ENCODE results near the gene ATF6.

Gene ATF6

GRCh38 chr1:161868832-161869231 is 102.7 kb downstream of the ATF6 start:
- Histone ChIP-seq H3K9ac (ENCODE audit: low read length) (no peak overlapping the region), H3K4me1 (ENCODE audit: control insufficient read depth, insufficient read depth, low read length) (no peaks in the 10 kb centered on the region), H3K27me3 (ENCODE audit: control insufficient read depth, insufficient read depth, low read length) (no peaks in the 10 kb centered on the region)

DNA sequence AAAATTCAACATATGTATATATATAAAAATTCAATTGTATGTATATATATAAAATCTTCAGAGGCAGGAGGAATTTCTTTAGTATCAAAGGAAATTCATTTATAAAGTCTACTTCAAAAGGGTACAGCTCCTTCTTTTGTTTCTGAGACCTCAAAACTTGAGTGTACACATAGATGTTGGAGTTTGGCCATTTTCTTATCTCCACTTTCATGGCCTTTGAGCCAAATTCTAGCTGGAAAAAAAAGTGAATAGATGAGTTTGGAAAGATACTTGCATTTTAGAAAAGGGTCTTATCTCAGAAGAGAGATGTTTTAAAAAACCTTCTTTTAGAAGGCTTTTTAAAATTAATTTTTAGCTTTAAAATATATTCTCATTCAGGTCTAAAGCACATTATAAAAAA is 103.2 kb downstream of the ATF6 start:
- no peaks in the 10 kb centered on the region for H3K36me3 ChIP-seq (ENCODE audit: control insufficient read depth, insufficient read depth, low read length)
- H3K27ac ChIP-seq (ENCODE audit: low read depth, low read length), result no peak overlapping the region
- no peaks in the 10 kb centered on the region for H3K4me1 ChIP-seq (ENCODE audit: control insufficient read depth, insufficient read depth, low read length)
- H3K27me3 ChIP-seq (ENCODE audit: control insufficient read depth, insufficient read depth, low read length), result no peaks in the 10 kb centered on the region
- H3K4me3 ChIP-seq (ENCODE audit: low read depth, low read length), result no peak overlapping the region
- H3K9me3 ChIP-seq (ENCODE audit: control insufficient read depth, insufficient read depth, low read depth, low read length), result no peaks in the 10 kb centered on the region
- H3K9ac ChIP-seq (ENCODE audit: low read length), result no peak overlapping the region

More at GRCh38 chr1:161868832-161869231, 102.7 kb downstream of the ATF6 start:
- Histone ChIP-seq H3K36me3 (ENCODE audit: control insufficient read depth, insufficient read depth, low read length) (no peaks in the 10 kb centered on the region), H3K9me3 (ENCODE audit: control insufficient read depth, insufficient read depth, low read depth, low read length) (no peaks in the 10 kb centered on the region), H3K27ac (ENCODE audit: low read depth, low read length) (no peak overlapping the region), H3K4me3 (ENCODE audit: low read depth, low read length) (no peak overlapping the region)

DNA sequence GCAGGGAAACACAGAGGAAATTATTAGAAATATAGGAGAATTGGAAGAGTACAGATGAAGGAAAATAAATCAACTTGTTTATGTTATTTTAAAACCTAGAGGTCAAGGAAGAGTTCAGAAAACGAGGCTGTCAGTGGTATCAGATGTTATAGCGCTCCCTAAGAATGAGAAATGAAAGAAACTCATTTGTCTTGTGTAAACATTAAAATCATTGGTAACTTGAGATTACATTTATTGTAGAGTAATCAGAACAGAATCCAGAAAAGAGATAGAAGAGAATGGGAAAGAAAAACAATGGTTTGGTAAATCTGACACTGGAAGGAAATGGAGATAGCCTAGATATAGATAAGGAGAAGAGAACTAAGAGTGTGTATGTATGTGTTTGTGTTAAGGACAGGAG is 106.4 kb downstream of the ATF6 start:
- H3K4me3 ChIP-seq (ENCODE audit: low read depth, low read length), result no peak overlapping the region
- H3K4me1 ChIP-seq (ENCODE audit: control insufficient read depth, insufficient read depth, low read length), result no peaks in the 10 kb centered on the region
- no peaks in the 10 kb centered on the region for H3K27me3 ChIP-seq (ENCODE audit: control insufficient read depth, insufficient read depth, low read length)
- no peaks in the 10 kb centered on the region for H3K36me3 ChIP-seq (ENCODE audit: control insufficient read depth, insufficient read depth, low read length)
- H3K9ac ChIP-seq (ENCODE audit: low read length), result no peak overlapping the region
- no peak overlapping the region for H3K27ac ChIP-seq (ENCODE audit: low read depth, low read length)
- H3K9me3 ChIP-seq (ENCODE audit: control insufficient read depth, insufficient read depth, low read depth, low read length), result no peaks in the 10 kb centered on the region

- no peaks in the 10 kb centered on the region for H3K4me1 ChIP-seq (ENCODE audit: control insufficient read depth, insufficient read depth, low read length)
- H3K9ac ChIP-seq (ENCODE audit: low read length), result no peak overlapping the region
- H3K27me3 ChIP-seq (ENCODE audit: control insufficient read depth, insufficient read depth, low read length), result no peaks in the 10 kb centered on the region
- no peak overlapping the region for H3K27ac ChIP-seq (ENCODE audit: low read depth, low read length)
- H3K36me3 ChIP-seq (ENCODE audit: control insufficient read depth, insufficient read depth, low read length), result no peaks in the 10 kb centered on the region
- no peak overlapping the region for H3K4me3 ChIP-seq (ENCODE audit: low read depth, low read length)
- H3K9me3 ChIP-seq (ENCODE audit: control insufficient read depth, insufficient read depth, low read depth, low read length), result no peaks in the 10 kb centered on the region
These were observed 113.1 kb downstream of the ATF6 start for GRCh38 chr1:161879261-161879660.

GRCh38 chr1:161884475-161884874 is 118.4 kb downstream of the ATF6 start:
- no peaks in the 10 kb centered on the region for H3K36me3 ChIP-seq (ENCODE audit: control insufficient read depth, insufficient read depth, low read length)
- H3K27me3 ChIP-seq (ENCODE audit: control insufficient read depth, insufficient read depth, low read length), result no peaks in the 10 kb centered on the region
- no peak overlapping the region for H3K9ac ChIP-seq (ENCODE audit: low read length)
- no peak overlapping the region for H3K4me3 ChIP-seq (ENCODE audit: low read depth, low read length)
- H3K27ac ChIP-seq (ENCODE audit: low read depth, low read length), result no peak overlapping the region
- no peaks in the 10 kb centered on the region for H3K4me1 ChIP-seq (ENCODE audit: control insufficient read depth, insufficient read depth, low read length)
- H3K9me3 ChIP-seq (ENCODE audit: control insufficient read depth, insufficient read depth, low read depth, low read length), result no peaks in the 10 kb centered on the region

DNA sequence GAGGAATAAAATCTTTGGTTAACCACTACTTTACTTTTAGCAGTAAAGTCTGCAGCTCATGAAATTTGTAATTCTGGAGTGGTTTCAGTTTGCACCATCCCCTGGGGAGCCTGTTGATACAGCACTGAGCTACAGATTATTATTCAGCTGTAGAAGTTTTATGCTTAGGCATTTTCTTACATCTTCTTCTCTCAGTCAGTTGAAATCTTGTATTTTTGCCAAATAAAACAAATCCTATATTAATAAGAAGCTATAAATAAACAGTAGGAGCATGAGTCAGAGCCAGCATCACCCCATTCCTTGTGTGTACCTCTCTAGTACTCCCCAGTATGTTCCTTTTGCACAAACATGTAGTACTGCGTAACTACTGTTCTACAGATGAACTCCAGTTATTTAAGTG is 118.9 kb downstream of the ATF6 start:
- no peak overlapping the region for H3K9ac ChIP-seq (ENCODE audit: low read length)
- H3K27ac ChIP-seq (ENCODE audit: low read depth, low read length), result no peak overlapping the region

DNA sequence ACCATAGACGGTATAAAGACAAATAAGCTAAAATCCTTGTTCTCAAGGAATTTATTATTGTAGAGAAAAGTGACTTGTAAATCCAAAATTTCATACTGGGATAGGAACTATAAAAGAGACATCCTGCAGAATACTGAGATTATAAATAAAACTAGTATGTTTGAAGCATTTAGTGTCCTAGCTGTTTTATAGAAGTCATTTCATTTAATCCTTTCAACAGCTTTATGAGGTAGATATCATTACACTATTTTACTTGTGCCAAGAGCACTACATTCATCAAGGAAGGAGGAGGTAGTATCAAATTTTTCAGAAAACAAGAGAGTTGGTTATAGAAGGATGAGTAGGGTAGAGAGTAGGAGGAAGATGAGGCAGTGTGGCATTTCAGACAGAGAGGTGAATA is 119.6 kb downstream of the ATF6 start:
- Histone ChIP-seq H3K9me3 (ENCODE audit: control insufficient read depth, insufficient read depth, low read depth, low read length) (no peaks in the 10 kb centered on the region), H3K27ac (ENCODE audit: low read depth, low read length) (no peak overlapping the region), H3K27me3 (ENCODE audit: control insufficient read depth, insufficient read depth, low read length) (no peaks in the 10 kb centered on the region), H3K4me1 (ENCODE audit: control insufficient read depth, insufficient read depth, low read length) (no peaks in the 10 kb centered on the region), H3K4me3 (ENCODE audit: low read depth, low read length) (no peak overlapping the region), H3K36me3 (ENCODE audit: control insufficient read depth, insufficient read depth, low read length) (no peaks in the 10 kb centered on the region), H3K9ac (ENCODE audit: low read length) (no peak overlapping the region)

More for the DNA sequence above, 118.9 kb downstream of the ATF6 start:
- H3K9me3 ChIP-seq (ENCODE audit: control insufficient read depth, insufficient read depth, low read depth, low read length), result no peaks in the 10 kb centered on the region
- H3K4me1 ChIP-seq (ENCODE audit: control insufficient read depth, insufficient read depth, low read length), result no peaks in the 10 kb centered on the region
- H3K4me3 ChIP-seq (ENCODE audit: low read depth, low read length), result no peak overlapping the region
- no peaks in the 10 kb centered on the region for H3K36me3 ChIP-seq (ENCODE audit: control insufficient read depth, insufficient read depth, low read length)
- H3K27me3 ChIP-seq (ENCODE audit: control insufficient read depth, insufficient read depth, low read length), result no peaks in the 10 kb centered on the region

GRCh38 chr1:161886589-161886988 is 120.5 kb downstream of the ATF6 start:
- Histone ChIP-seq H3K4me3 (ENCODE audit: low read depth, low read length) (no peak overlapping the region), H3K27ac (ENCODE audit: low read depth, low read length) (no peak overlapping the region), H3K9ac (ENCODE audit: low read length) (no peak overlapping the region), H3K4me1 (ENCODE audit: control insufficient read depth, insufficient read depth, low read length) (no peaks in the 10 kb centered on the region), H3K9me3 (ENCODE audit: control insufficient read depth, insufficient read depth, low read depth, low read length) (no peaks in the 10 kb centered on the region), H3K36me3 (ENCODE audit: control insufficient read depth, insufficient read depth, low read length) (0 out of 2 replicates have a peak, but pooled peaks cover 4% of the 10 kb centered on the region), H3K27me3 (ENCODE audit: control insufficient read depth, insufficient read depth, low read length) (no peaks in the 10 kb centered on the region)

DNA sequence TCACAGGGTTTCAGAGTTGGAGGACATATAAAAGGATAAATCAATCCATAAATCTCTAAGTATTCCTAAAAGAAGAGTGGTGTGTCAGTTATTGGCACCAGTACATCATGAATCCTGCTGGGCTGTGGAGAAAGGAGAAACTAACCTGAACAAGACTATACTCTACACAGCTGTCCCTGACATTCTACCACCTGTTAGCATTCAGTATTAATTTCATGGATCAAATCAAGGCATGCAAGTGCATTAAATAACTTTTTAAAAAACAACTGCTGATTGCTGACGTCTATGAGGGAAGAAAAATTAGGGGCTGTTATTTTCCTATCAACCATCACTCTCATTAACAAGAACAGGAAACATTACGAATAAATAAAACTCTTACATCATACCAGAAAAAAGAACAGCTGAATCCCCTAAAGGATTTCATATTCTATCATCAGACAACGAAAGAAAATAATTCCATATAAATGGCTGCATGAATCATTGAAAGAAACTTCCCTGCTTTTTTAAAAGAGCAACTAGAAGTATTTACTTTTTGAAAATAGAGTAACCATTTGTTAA is 121.7 kb downstream of the ATF6 start:
- no peaks in the 10 kb centered on the region for H3K9me3 ChIP-seq (ENCODE audit: control insufficient read depth, insufficient read depth, low read depth, low read length)
- H3K36me3 ChIP-seq (ENCODE audit: control insufficient read depth, insufficient read depth, low read length), result 0 out of 2 replicates have a peak, but pooled peaks cover 4% of the 10 kb centered on the region
- no peaks in the 10 kb centered on the region for H3K27me3 ChIP-seq (ENCODE audit: control insufficient read depth, insufficient read depth, low read length)
- no peak overlapping the region for H3K4me3 ChIP-seq (ENCODE audit: low read depth, low read length)
- no peak overlapping the region for H3K27ac ChIP-seq (ENCODE audit: low read depth, low read length)
- H3K4me1 ChIP-seq (ENCODE audit: control insufficient read depth, insufficient read depth, low read length), result no peaks in the 10 kb centered on the region
- no peak overlapping the region for H3K9ac ChIP-seq (ENCODE audit: low read length)

- Histone ChIP-seq H3K9me3 (ENCODE audit: control insufficient read depth, insufficient read depth, low read depth, low read length) (no peaks in the 10 kb centered on the region), H3K27me3 (ENCODE audit: control insufficient read depth, insufficient read depth, low read length) (no peaks in the 10 kb centered on the region), H3K4me1 (ENCODE audit: control insufficient read depth, insufficient read depth, low read length) (no peaks in the 10 kb centered on the region), H3K27ac (ENCODE audit: low read depth, low read length) (no peak overlapping the region), H3K36me3 (ENCODE audit: control insufficient read depth, insufficient read depth, low read length) (0 out of 2 replicates have a peak, but pooled peaks cover 4% of the 10 kb centered on the region), H3K4me3 (ENCODE audit: low read depth, low read length) (no peak overlapping the region), H3K9ac (ENCODE audit: low read length) (no peak overlapping the region)
These were observed 124.5 kb downstream of the ATF6 start for GRCh38 chr1:161890574-161890973.

GRCh38 chr1:161899091-161899490 is 133.0 kb downstream of the ATF6 start:
- Histone ChIP-seq H3K36me3 (ENCODE audit: control insufficient read depth, insufficient read depth, low read length) (no peaks in the 10 kb centered on the region), H3K4me3 (ENCODE audit: low read depth, low read length) (no peak overlapping the region), H3K27ac (ENCODE audit: low read depth, low read length) (no peak overlapping the region), H3K4me1 (ENCODE audit: control insufficient read depth, insufficient read depth, low read length) (no peaks in the 10 kb centered on the region), H3K27me3 (ENCODE audit: control insufficient read depth, insufficient read depth, low read length) (no peaks in the 10 kb centered on the region), H3K9ac (ENCODE audit: low read length) (no peak overlapping the region), H3K9me3 (ENCODE audit: control insufficient read depth, insufficient read depth, low read depth, low read length) (no peaks in the 10 kb centered on the region)

- H3K36me3 ChIP-seq (ENCODE audit: control insufficient read depth, insufficient read depth, low read length), result no peaks in the 10 kb centered on the region
- no peaks in the 10 kb centered on the region for H3K9me3 ChIP-seq (ENCODE audit: control insufficient read depth, insufficient read depth, low read depth, low read length)
- H3K9ac ChIP-seq (ENCODE audit: low read length), result no peak overlapping the region
- H3K27ac ChIP-seq (ENCODE audit: low read depth, low read length), result no peak overlapping the region
- H3K4me3 ChIP-seq (ENCODE audit: low read depth, low read length), result no peak overlapping the region
- no peaks in the 10 kb centered on the region for H3K27me3 ChIP-seq (ENCODE audit: control insufficient read depth, insufficient read depth, low read length)
- no peaks in the 10 kb centered on the region for H3K4me1 ChIP-seq (ENCODE audit: control insufficient read depth, insufficient read depth, low read length)
These were observed 134.0 kb downstream of the ATF6 start for GRCh38 chr1:161900160-161900559.
